ENCODE data around the gene RAVER1. TPM values are rescaled to one million over a fixed set of nuclear protein-coding genes. Genes with fewer than 3 reads are reported as not detected.
A peak's percentile ranks its signal among the peaks of the same experiment; 100 is the strongest.
"Not testable (repeated sequence)": the region's sequence is repeated elsewhere in the genome, so short reads cannot be mapped to it uniquely, and the experiment has no call there.

The RAVER1 gene, protein sequence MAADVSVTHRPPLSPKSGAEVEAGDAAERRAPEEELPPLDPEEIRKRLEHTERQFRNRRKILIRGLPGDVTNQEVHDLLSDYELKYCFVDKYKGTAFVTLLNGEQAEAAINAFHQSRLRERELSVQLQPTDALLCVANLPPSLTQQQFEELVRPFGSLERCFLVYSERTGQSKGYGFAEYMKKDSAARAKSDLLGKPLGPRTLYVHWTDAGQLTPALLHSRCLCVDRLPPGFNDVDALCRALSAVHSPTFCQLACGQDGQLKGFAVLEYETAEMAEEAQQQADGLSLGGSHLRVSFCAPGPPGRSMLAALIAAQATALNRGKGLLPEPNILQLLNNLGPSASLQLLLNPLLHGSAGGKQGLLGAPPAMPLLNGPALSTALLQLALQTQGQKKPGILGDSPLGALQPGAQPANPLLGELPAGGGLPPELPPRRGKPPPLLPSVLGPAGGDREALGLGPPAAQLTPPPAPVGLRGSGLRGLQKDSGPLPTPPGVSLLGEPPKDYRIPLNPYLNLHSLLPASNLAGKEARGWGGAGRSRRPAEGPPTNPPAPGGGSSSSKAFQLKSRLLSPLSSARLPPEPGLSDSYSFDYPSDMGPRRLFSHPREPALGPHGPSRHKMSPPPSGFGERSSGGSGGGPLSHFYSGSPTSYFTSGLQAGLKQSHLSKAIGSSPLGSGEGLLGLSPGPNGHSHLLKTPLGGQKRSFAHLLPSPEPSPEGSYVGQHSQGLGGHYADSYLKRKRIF
- total RNA-seq (2014; rRNA removed; shearing (Covaris generic)): 7.1 and 8.2 TPM in 2 replicates

DNA sequence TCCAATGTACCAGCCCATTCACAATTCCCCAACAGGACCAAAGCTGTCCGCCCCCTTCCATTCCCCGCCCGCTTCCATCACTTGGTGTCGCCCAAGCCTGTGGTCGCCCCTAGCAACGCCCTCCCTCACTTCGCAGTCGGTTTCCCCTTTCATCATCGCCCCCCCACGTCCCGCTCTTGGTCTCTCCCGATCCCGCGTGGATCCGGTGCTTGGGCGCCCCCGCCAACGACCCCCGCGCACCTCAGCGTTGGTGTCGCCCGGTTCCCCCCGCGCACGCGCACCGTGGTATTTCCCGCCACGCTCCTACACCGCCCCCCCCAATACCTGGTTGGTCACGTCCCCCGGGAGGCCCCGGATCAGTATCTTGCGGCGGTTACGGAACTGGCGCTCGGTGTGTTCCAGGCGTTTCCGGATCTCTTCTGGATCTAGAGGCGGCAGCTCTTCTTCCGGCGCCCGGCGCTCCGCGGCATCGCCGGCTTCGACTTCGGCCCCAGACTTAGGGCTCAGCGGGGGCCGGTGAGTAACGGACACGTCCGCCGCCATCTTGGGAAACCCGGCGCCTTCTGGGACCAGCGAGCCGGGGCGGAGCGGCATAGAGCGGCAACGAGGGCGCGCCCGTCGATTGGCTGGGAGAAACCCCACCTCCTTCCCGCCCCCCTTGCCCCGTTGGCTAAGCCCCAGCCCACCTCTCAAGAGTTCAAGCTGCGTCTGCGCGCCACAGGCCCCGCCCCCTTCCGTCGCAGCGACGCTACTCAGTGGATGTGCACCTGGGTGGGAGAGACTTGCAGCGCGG lies at the start of gene RAVER1:
Gene RAVER1, minus strand, starts transcription at position 565 of the 793 bp plus-strand sequence. Its CDS starts 22 bp downstream, at position 543.
- DNase-seq (ENCODE audit: low spot score): peak; percentile 96

DNA sequence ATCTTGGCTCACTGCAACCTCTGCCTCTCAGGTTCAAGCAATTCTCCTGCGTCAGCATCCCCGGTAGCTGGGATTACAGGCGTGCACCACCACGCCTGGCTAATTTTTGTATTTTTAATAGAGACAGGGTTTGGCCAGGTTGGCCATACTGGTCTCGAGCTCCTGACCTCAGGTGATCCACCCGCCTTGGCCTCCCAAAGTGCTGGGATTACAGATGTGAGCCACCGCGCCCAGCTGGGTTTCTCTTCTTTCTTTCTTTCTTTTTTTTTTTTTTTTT lies 49.8 kb upstream of the RAVER1 start:
- DNase-seq (ENCODE audit: low spot score): not testable (repeated sequence)

DNA sequence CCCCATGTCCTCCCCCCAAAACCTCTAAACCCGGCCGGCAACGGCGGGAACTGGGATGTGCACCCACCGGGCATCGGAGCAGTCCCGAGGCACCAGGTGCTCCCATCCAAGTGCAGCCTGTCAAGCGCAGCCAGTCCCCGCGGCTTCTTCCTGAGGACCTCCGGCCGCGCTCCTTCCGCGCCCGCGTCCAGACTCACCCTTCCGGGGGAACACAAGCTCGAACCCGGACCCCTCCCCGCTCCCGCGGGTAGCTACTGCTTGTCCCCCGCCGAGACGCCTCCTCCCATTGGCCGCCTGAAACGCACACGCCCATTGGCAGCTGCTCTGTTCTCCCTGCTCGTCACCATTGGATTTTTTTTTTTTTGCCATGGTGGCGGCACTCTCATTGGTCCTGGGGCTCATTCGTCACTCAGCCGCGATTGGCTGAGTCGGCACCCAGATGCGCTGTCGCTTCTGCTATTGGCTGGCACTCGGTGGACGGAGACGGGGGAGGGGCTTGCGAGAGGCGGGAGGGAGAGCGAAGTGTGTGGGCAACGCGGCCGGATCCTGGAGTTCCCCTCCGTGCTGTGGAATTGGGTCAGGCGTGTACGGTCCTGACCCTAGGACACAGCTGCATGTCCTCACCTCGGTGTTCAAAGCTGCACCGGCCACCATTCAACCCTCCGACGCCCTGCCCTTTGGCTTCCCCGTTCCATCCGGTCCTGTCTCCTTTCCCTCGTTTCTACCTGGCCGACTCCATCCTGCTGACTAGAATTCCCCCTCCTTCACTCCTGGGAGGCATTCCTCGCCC lies 47.2 kb upstream of the RAVER1 start, which contains the start of gene TYK2:
Gene TYK2, minus strand, starts transcription at position 260 of the 790 bp plus-strand sequence. CDS start 2,166 bp downstream, outside the sequence.
- peak; percentile 98 for DNase-seq (ENCODE audit: low spot score)

DNA sequence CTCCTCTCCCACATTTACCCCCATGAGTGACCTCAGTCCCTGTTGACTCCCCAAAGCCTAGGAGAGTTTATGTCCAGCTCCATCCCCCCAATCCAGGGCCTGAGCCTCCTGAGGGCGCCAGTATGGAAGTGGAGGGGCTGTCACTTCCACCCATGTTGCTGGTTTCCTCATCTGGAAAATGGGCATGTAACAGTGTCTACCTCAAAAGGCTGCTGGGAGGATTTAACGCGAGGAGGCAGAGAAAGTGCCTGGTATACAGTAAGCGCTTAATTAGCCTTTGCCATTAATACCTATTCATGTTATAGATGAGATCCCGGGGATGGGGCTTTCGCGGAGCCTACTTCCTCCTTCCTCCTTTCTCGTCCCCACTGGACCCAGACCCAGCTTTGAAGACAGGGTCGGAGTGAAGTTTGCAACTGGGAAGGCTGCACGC lies 46.6 kb upstream of the RAVER1 start:
- no peak for DNase-seq (ENCODE audit: low spot score)

DNA sequence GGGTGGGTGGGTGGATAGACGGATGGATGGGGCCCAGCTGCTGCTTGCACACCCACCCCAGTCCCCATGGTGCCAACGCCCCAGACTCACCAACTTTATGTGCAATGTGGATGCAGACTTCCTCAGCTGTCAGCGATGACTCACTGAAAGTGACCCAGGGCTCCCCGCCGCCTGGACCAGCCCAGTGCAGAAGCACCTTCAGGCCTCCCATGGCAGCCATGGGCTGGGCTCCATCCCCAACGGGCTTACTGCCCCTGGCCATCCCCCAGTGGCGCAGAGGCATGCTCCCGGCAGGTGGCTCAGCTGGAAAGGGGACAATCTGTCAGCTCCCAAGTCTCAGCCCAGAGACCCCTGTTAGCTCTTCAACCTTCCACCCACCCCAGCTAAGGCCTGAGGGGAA lies 44.8 kb upstream of the RAVER1 start:
- no peak for DNase-seq (ENCODE audit: low spot score)

DNA sequence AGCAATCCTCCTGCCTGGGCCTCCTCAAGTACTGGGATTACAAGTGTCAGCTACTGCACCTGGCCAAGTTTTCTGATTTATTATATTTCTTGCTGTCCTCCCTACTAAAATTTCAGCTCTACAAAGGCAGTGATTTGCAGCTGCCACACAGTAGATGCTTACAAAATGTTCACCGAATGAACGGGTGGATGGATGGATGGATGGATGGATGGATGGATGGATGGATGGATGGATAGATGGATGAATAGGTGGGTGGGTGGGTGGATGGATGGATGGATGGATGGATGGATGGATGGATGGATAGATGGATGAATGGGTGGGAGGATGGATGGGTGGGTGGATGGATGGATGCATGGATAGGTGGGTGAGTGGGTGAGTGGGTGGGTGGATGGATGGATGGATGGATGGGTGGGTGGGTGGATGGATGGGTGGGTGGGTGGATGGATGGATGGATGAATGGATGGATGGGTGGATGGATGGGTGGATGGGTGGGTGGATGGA lies 43.9 kb upstream of the RAVER1 start:
- not testable (repeated sequence) for DNase-seq (ENCODE audit: low spot score)

DNA sequence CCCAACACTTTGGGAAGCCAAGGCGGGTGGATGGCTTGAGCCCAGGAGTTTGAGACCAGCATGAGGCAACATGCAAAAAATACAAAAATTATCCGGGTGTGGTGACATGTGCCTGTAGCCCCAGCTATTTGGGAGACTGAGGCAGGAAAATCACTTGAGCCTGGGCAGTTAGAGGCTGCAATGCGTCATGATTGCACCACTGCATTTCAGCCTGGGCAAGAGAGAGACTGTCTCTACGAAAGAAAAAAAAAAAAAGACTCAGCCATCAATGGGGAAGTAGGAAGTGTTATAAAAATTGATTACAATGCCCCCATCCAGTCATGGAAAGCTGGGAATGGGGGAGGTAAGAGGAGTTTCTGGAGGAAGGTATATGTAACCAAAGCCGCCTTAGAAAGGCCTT lies 41.6 kb upstream of the RAVER1 start:
- no peak for DNase-seq (ENCODE audit: low spot score)

DNA sequence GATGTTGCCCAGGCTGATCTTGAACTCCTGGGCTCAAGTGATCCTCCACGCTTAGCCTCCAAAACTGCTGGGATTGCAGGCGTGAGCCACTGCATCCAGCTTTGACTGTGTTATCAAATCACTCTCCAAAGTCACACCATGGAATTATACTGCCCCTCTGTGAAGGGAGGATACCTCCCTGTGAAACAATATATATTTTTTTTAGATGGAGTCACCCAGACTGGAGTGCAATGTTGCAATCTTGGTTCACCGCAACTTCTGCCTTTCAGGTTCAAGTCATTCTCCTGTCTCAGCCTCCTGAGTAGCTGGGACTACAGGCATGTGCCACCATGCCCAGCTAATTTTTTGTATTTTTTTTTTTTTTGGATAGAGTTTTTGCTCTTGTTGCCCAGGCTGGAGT lies 39.4 kb upstream of the RAVER1 start:
- DNase-seq (ENCODE audit: low spot score): no peak

DNA sequence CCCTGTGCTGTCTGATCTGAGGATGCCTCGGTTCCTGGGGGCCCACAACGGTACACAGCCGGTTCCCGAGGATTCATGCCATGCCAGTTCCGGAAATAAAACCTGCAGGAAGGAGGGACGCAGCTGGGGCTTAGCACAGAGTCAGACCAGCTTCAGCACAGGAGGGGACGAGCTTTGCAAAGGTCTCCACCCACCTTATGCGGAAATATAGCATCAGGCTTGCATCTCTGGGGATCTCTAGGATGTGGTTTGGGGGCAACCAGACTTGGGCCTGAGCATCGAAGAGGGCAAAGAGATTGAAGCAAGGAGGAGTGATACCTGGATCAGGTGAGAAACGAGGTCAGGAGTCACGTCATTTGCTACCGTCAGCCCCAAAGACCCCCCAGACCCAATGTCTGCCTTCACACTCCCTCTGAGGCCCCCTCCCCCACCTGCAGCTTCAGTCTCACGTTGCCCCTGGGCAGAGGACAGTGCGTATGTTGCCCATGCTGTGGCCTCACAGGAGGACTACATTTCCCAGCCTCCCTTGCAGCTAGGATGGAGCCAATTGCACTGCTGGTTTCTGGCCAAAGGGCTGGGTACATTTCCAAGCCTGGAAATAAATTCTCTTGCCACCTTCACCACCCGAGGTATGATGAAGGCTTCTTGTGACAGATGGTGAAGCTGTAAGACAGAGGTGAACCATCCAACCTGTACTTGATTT lies 34.9 kb upstream of the RAVER1 start:
- DNase-seq (ENCODE audit: low spot score): no peak

DNA sequence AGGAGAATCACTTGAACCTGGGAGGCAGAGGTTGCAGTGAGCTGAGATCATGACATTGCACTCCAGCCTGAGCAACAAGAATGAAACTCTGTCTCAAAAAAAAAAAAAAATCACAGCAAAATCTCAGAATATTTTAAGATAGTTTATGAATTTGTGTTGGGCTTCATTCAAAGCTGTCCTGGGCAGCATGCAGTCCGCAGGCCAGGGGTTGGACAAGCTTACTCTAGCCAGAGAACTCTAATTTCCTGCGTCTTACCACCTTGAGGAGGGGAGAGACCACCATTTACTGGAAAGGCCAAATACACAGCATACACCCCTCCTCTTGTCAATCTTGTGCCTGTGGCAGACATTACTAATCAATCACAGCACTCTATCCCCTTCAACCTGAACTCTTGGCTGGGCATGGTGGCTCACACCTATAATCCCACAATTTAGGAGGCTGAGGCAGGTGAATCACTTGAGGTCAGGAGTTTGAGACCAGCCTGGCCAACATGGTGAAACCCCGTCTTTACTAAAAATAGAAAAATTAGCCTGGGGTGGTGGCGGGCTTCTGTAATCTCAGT lies 33.7 kb upstream of the RAVER1 start:
- DNase-seq (ENCODE audit: low spot score): not testable (repeated sequence)

DNA sequence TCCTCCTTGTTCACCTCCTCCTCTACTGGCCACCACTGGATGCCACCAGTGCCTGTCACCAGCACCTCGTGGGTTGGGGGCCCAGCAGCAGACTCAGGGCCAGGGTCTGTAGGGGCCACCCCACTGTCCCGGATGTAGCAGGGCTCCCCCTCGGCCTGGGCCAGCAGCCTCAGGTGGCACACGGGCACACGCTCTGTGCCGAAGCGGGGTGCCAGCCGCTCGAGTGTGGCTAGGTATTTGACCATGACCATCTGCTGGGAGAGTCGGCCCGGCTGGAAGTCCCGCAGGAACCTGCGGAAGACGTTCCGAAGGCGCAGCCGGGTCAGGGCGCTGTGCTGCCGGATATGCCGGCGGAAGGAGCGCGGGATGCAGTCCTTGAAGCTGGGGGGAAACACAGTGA lies 32.2 kb upstream of the RAVER1 start:
- no peak for DNase-seq (ENCODE audit: low spot score)

DNA sequence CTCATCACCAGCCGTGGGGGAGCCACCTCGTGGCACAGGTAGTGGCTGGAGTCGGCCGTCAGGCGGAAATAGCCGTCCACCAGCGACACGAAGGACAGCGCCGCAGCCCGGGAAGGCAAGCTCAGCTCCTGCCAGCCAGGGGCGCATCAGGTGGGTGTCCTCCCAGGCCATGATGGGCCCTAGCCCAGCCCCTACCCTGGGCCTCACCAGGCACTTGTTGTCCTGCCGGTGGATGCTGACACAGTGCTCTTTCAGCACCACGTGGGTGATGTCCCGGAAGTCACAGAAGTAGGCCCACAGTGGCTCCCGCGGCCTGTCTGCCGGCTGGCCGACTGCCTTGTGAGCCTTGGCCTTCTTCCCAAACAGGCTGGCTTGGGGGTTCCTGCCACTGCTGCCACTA lies 31.3 kb upstream of the RAVER1 start:
- DNase-seq (ENCODE audit: low spot score): no peak

DNA sequence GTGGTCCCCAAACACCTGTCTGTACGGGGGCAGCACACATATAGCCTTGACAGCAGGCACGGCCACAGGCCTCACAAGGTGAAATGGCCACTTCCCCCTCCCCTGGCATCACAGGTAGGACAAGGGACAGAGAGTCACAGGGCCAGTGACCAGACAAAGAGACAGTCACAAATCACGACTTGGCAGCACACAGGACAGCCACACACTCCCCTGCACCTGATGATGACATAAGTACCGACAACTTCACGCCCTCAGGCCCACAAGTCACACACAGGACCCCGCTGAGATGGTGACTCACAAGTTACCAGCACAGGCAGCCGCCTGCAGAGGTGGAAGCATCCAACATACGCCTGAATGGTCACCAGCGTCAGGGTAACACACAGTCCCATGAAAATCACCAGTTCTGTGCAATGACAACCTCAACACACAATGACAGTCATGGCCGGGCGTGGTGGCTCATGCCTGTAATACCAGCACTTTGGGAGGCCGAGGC lies 30.5 kb upstream of the RAVER1 start:
- no peak for DNase-seq (ENCODE audit: low spot score)

DNA sequence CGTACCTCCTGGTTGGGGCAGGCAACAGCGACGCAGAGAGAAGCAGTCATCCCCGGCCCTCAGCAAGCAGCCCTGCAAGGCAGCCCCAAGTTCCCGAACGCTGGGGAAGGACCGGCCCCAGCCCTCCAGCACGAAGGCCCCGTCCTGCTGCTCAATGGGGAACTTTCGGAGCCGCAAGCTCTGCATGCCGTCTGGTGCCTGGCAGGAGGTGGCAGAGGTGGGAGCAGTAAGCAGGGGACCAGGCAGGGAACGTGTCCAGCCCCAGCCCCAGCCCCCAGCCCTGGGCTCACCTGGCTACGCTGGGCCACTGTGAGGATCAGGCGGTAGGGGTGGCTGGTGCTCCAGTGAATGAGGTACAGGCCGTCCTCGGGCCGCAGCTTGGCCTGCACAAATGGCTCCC lies 28.9 kb upstream of the RAVER1 start:
- DNase-seq (ENCODE audit: low spot score): no peak

DNA sequence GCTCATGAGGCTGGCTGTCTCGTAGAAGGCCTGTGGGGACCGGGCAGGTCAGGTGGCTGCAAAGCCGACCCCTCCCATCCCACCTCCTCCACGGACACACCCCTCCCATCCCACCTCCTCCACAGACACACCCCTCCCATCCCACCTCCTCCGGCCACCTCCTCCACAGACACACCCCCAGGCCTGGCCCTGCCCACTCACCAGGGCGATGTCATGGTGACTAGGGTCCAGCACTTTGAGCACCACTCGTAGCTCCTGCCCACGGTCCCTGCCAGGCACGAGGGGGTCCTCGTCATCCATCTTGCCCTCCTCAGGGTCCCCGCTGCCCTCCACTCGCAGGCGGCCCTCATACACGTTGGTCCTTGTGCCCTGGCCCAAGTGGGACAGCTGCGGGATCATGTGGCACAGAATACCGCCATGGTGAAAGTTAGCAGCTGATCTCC lies 28.3 kb upstream of the RAVER1 start:
- no peak for DNase-seq (ENCODE audit: low spot score)

DNA sequence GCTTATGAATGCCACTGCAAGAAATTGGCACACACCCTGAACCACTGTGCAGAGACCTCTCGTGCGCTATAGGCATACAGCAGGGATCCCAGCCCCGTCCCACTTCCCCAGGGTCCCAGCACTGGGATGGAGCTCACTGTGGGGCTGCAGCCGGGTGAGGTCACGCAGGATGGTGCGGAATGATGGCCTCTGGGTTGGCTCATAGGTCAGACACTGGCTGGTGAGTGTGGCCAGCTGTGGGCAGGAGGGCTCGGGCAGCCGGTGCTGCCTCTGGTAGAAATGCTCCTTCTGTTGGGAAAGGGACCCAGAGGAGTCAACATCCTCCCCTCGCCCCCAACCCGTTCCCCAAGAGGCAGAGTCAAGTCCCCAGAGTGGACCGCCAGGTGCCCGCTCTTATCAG lies 23.1 kb upstream of the RAVER1 start:
- DNase-seq (ENCODE audit: low spot score): no peak

DNA sequence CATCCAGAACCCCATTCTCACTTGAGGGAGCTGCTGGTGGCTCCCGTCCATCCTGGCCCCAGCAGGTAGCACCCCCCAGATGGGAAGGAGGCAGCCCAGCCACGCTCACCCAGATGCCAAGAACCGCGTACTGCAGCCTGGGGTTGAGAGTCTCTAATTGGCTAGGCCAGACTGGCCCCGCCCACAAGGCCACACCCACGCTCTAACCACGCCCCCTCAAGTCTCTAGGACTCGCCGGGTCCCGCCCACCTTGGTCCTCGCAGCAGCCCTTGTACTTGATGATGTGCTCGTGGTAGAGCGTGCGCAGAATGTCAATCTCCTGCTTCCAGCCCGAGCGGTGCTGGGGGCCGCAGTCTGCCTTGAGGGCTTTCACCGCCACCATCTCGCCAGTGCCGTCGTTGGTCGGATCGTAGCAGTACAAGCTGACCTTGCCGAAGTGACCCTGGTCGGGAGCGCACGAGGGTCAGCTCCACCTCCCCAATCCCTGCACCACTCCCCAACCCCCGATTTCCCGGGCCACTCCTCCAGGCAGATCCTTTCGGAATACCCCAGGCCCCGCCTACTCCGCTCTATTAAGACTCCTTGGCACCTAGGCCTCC lies 20.6 kb upstream of the RAVER1 start:
- DNase-seq (ENCODE audit: low spot score): no peak

DNA sequence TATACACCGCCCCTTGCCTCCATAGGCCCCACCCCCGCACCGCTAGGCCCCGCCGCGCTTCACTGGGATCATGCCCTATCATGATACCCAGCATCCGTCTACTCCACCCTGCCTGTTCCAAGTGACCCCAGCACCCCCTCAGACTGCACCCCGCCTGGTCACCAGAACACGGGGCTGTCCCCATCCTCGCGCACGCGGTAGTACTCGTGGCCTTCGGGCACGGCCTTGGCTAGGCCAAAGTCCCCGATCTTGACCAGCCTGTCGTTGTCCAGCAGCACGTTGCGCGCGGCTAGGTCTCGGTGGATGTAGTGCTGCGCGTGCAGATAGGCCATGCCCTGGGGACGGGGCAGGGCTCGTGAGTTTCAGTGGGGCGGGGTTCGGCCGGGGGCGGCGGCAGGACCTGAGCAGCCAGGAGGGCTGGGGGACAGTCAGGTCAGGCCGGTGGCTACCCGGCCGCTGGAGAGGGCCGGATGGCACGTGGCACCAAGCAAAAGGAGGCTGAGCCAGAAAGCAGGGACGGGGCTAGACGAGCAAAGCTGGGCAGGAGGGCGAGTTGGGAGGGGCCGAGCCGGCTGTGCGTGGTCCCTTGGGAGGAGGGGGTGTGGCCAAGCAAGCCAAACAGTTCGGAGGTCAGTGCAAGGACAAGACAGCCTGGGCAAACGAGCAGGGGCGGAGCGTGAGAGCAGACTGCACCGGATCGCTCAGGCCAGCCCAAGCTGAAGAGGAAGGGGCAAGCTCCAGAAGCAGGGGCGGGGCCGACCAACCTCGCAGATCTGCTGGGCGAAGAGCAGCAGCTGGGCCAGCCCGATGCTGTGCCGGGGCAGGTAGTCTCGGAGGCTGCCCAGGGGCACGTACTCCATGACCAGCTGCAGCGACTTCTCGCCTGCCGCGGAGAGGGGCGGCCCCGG lies 19.7 kb upstream of the RAVER1 start:
- no peak for DNase-seq (ENCODE audit: low spot score)

DNA sequence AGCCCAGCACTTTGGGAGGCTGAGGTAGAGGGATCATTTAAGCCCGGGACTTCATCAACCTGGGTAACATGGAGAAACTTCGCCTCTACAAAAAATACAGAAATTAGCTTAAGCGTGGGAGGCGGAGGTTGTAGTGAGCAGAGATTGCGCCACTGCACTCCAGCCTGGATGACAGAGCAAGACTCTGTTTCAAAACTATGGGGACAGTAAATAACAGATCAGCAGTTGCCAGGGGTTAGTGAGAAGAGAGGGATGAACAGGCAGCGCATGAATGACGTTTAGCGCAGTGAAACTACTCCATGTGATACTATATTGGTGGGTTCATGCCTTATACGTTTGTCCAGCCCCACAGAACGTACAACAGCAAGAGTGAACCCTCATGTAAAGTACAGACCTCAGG lies 13.2 kb upstream of the RAVER1 start:
- no peak for DNase-seq (ENCODE audit: low spot score)

All from H4 (cell line).